GM12878 (cell line): ENCODE results near the gene LRRC45. TPM values are rescaled to one million over a fixed set of nuclear protein-coding genes. Genes with fewer than 3 reads are reported as not detected.

Source experiments
- ATF7 ChIP-seq: fragments of 450-650 bp; IDR thresholded peaks from 2 replicates; pipeline ENCODE4 v1.6.1; 2016; ENCODE audit warnings: low read depth, mild to moderate bottlenecking
- EGR1 ChIP-seq, 2 experiments: IDR thresholded peaks; 1 replicate in 1 of 2; 2 replicates in 1 of 2; pipeline ENCODE4 v1.6.1; 2011 to 2012; ENCODE audit warnings: low read depth in 2 of 2, low read length in 2 of 2, borderline replicate concordance in 1 of 2, mild to moderate bottlenecking in 1 of 2, moderate library complexity in 1 of 2
- ELK1 ChIP-seq: IDR thresholded peaks from 2 replicates; pipeline ENCODE4 v1.6.1; 2012; ENCODE audit warnings: low read depth, low read length, improper control_type of control experiment
- ESRRA ChIP-seq: IDR thresholded peaks from 2 replicates; pipeline ENCODE4 v1.6.1; 2012; ENCODE audit warnings: mild to moderate bottlenecking, low read length, improper control_type of control experiment
- GATAD2B ChIP-seq: fragments of 450-650 bp; conservative IDR thresholded peaks from 2 replicates; pipeline ENCODE4 v1.6.1; 2017; ENCODE audit warnings: low read depth, mild to moderate bottlenecking, moderate library complexity
- HCFC1 ChIP-seq: fragments of 150-350 bp; IDR thresholded peaks from 2 replicates; pipeline ENCODE4 v1.6.1; 2014; ENCODE audit warnings: low read length
- HDAC2 ChIP-seq: fragments of 200-600 bp; sonication (generic); IDR thresholded peaks from 2 replicates; pipeline ENCODE4 v1.6.1; 2017
- HSF1 ChIP-seq: fragments of 150-350 bp; IDR thresholded peaks from 2 replicates; pipeline ENCODE4 v1.6.1; 2014; ENCODE audit warnings: mild to moderate bottlenecking, low read depth, low read length
- IKZF1 ChIP-seq: fragments of 450-650 bp; conservative IDR thresholded peaks from 2 replicates; pipeline ENCODE4 v1.6.1; 2017; ENCODE audit warnings: antibody characterized with exemption, mild to moderate bottlenecking
- KDM1A ChIP-seq: fragments of 200-600 bp; sonication (generic); IDR thresholded peaks from 2 replicates; pipeline ENCODE4 v1.6.1; 2016; ENCODE audit warnings: borderline replicate concordance
- KLF5 ChIP-seq: fragments of 450-650 bp; IDR thresholded peaks from 2 replicates; pipeline ENCODE4 v1.6.1; 2014; ENCODE audit warnings: mild to moderate bottlenecking; ENCODE audit not compliant: partially characterized antibody
- MLLT1 ChIP-seq: fragments of 450-650 bp; IDR thresholded peaks from 2 replicates; pipeline ENCODE4 v1.6.1; 2016; ENCODE audit warnings: mild to moderate bottlenecking
- MTA3 ChIP-seq: IDR thresholded peaks from 2 replicates; pipeline ENCODE4 v1.6.1; 2012; ENCODE audit warnings: low read length, inconsistent platforms, borderline replicate concordance
- NFYB ChIP-seq: IDR thresholded peaks from 2 replicates; pipeline ENCODE4 v1.6.1; 2011; ENCODE audit warnings: low read depth, mild to moderate bottlenecking, low read length, improper control_type of control experiment, moderate library complexity; ENCODE audit not compliant: insufficient read depth
- RUNX3 ChIP-seq: IDR thresholded peaks from 2 replicates; pipeline ENCODE4 v1.6.1; 2012; ENCODE audit warnings: low read length, inconsistent platforms
- SREBF1 ChIP-seq: IDR thresholded peaks from 2 replicates; pipeline ENCODE4 v1.6.1; 2012; ENCODE audit warnings: mild to moderate bottlenecking, low read length
- TCF12 ChIP-seq: IDR thresholded peaks from 2 replicates; pipeline ENCODE4 v1.6.1; 2011; ENCODE audit warnings: low read depth, mild to moderate bottlenecking, low read length
- TCF3 ChIP-seq: IDR thresholded peaks from 2 replicates; pipeline ENCODE4 v1.6.1; 2012; ENCODE audit warnings: low read depth, mild to moderate bottlenecking, low read length, borderline replicate concordance; ENCODE audit not compliant: insufficient read depth
- TCF7 ChIP-seq: IDR thresholded peaks from 2 replicates; pipeline ENCODE4 v1.6.1; 2014; ENCODE audit warnings: antibody characterized with exemption, borderline replicate concordance
- ZNF384 ChIP-seq: IDR thresholded peaks from 2 replicates; pipeline ENCODE4 v1.6.1; 2012; ENCODE audit warnings: low read depth, mild to moderate bottlenecking, low read length, improper control_type of control experiment, borderline replicate concordance
- ZNF687 ChIP-seq: fragments of 450-650 bp; IDR thresholded peaks from 2 replicates; pipeline ENCODE4 v1.6.1; 2017; ENCODE audit warnings: mild to moderate bottlenecking, moderate library complexity
- polyA plus RNA-seq, 11 experiments: library from polyadenylated mRNA; depleted of rRNA in 4 of 11; unstranded in 6 of 11; stranded (reverse) in 5 of 11; fragments of >200 nt; fragmentation: Nextera tagmentation in 4 of 11; fragmentation: Illumina TruSeq in 1 of 11; extraction: Ambion mirVana in 4 of 11; extraction: Trizol in 1 of 11; gene quantifications; 1 replicate in 1 of 11; 2 replicates in 10 of 11; pipeline versions ENCODE4 v1.2.1 to v1.2.3, GENCODE V29; 2011 to 2016; ENCODE audit warnings: inconsistent platforms in 2 of 11, missing spikeins in 2 of 11, low read depth in 1 of 11
- total RNA-seq, 4 experiments: library from RNA; depleted of rRNA in 3 of 4; stranded (reverse); fragments of >200 nt in 3 of 4; fragmentation: Illumina TruSeq in 1 of 4; extraction: Trizol in 1 of 4; gene quantifications; 2 replicates each; pipeline versions ENCODE4 v1.2.1 to v1.2.3, GENCODE V29; 2013 to 2021

Gene LRRC45
- total and polyA plus RNA-seq, 10 of the 15 experiments (the other 5 are each of a cell fraction or from before 2014, with no cell fraction given) = 0.03 to 27.7 (median 10.4) TPM

GRCh38 chr17:82051776-82052637, 28.9 kb downstream of the LRRC45 start, which contains the start of the genes GPS1 and RFNG (continued):
- TF ChIP-seq KDM1A (no peak), HSF1 (no peak), ATF7 (no peak), ZNF384 (no peak), TCF12 (no peak), ESRRA (no peak), TCF7 (no peak), ELK1 (peak; percentile 50; the same call in 1 of the 2 replicates), HCFC1 (peak; percentile 63), KLF5 (no peak), RUNX3 (no peak), NFYB (no peak), TCF3 (0 out of 2 replicates have a peak, but pooled peaks have one; percentile 14), MLLT1 (no peak), MTA3 (no peak), EGR1 (IDR thresholded peaks at IDR 0.05; ENCODE audit: borderline replicate concordance in 1 of 2, low read depth in 2 of 2, low read length in 2 of 2) (peak; percentile 51 to 53), IKZF1 (peak; percentile 78), GATAD2B (peak; percentile 46), HDAC2 (no peak), SREBF1 (peak; percentile 22; the same call in 1 of the 2 replicates), ZNF687 (no peak)
